H1 (cell line): ENCODE results near the gene ACTL10. TPM values are rescaled to one million over a fixed set of nuclear protein-coding genes. Genes with fewer than 3 reads are reported as not detected.

Experiments
- CHD2 ChIP-seq: IDR thresholded peaks from 2 replicates; pipeline ENCODE4 v1.6.1; 2012; ENCODE audit warnings: low read length, improper control_type of control experiment
- EP300 ChIP-seq, 2 experiments: IDR thresholded peaks; 1 replicate in 1 of 2; 2 replicates in 1 of 2; pipeline ENCODE4 v1.6.1; 2011 to 2012; ENCODE audit warnings: low read depth in 2 of 2, low read length in 2 of 2, mild to moderate bottlenecking in 2 of 2, borderline replicate concordance in 1 of 2, inconsistent platforms in 1 of 2, moderate library complexity in 1 of 2
- GABPA ChIP-seq: IDR thresholded peaks from 2 replicates; pipeline ENCODE4 v1.6.1; 2011; ENCODE audit warnings: mild to moderate bottlenecking, low read length, moderate library complexity, borderline replicate concordance; ENCODE audit not compliant: insufficient read depth
- KDM4A ChIP-seq: IDR thresholded peaks from one replicate; pipeline ENCODE4 v1.7.1; 2012; ENCODE audit warnings: low read depth, mild to moderate bottlenecking, moderate library complexity, low read length, inconsistent platforms; ENCODE audit not compliant: severe bottlenecking
- MAX ChIP-seq: IDR thresholded peaks from 2 replicates; pipeline ENCODE4 v1.6.1; 2012; ENCODE audit warnings: inconsistent platforms
- PHF8 ChIP-seq: fragments of 200-600 bp; sonication (generic); conservative IDR thresholded peaks from 2 replicates; pipeline ENCODE4 v1.7.1; 2012; ENCODE audit warnings: low read depth, mild to moderate bottlenecking, inconsistent platforms, low read length, moderate library complexity
- POLR2AphosphoS5 ChIP-seq: IDR thresholded peaks from 2 replicates; pipeline ENCODE4 v1.6.1; 2011; ENCODE audit warnings: low read depth, low read length
- POU5F1 ChIP-seq: IDR thresholded peaks from 2 replicates; pipeline ENCODE4 v1.6.1; 2011; ENCODE audit warnings: low read depth, mild to moderate bottlenecking, low read length, moderate library complexity
- RBBP5 ChIP-seq: IDR thresholded peaks from 2 replicates; pipeline ENCODE4 v1.7.1; 2012; ENCODE audit warnings: low read depth, mild to moderate bottlenecking, inconsistent platforms, low read length, moderate library complexity, borderline replicate concordance
- SUZ12 ChIP-seq: fragments of 200-600 bp; sonication (generic); IDR thresholded peaks from 2 replicates; pipeline ENCODE4 v1.6.1; 2012; ENCODE audit warnings: mild to moderate bottlenecking, inconsistent platforms, low read length, moderate library complexity, mixed read lengths
- polyA plus RNA-seq, 7 experiments: library from polyadenylated mRNA; depleted of rRNA in 3 of 7; stranded (reverse) in 5 of 7; unstranded in 2 of 7; fragments of >200 nt in 5 of 7; fragments of 200-250 nt in 2 of 7; gene quantifications; 1 replicate in 5 of 7; 2 replicates in 1 of 7; 4 replicates in 1 of 7; pipeline versions ENCODE4 v1.2.1 to v1.2.3, GENCODE V29; 2011 to 2013; ENCODE audit warnings: missing spikeins in 2 of 7, mixed read lengths in 2 of 7
- total RNA-seq: library from RNA; stranded (reverse); fragmentation: NEBNext Ultra II Directional; extraction: Animal tissue kit (Norgen Biotek cat#: 25700); gene quantifications from 2 replicates; pipeline ENCODE4 v1.2.1, GENCODE V29; 2021

Gene ACTL10
- total and polyA plus RNA-seq, 2 of the 8 experiments (the other 6 are each of a cell fraction or from before 2014, with no cell fraction given) = 0.26 TPM; not detected in 1

- no peak for TF ChIP-seq SUZ12
- TF ChIP-seq PHF8 = peak; percentile 77
- 0 out of 2 replicates have a peak, but pooled peaks have one; percentile 18 for TF ChIP-seq MAX
- 0 out of 2 replicates have a peak, but pooled peaks have one; percentile 35 for TF ChIP-seq RBBP5
- no peak for TF ChIP-seq CHD2
- peak; percentile 89 for TF ChIP-seq GABPA
- peak; percentile 72 for TF ChIP-seq KDM4A
- TF ChIP-seq EP300 (IDR thresholded peaks at IDR 0.05; ENCODE audit: borderline replicate concordance in 1 of 2, low read depth in 2 of 2, low read length in 2 of 2) = 0 out of 3 replicates have a peak, but pooled peaks of 1 of the 2 experiments have one; percentile 7
- no peak for TF ChIP-seq POU5F1
- TF ChIP-seq POLR2AphosphoS5 = peak; percentile 42; the same call in 1 of the 2 replicates
Measured at GRCh38 chr20:33663161-33664084, 3.3 kb upstream of the ACTL10 start (continued).
